ENCODE measurements around the gene TMEM9. TPM values are rescaled to one million over a fixed set of nuclear protein-coding genes. Genes with fewer than 3 reads are reported as not detected.
"Not testable (repeated sequence)": the region's sequence is repeated elsewhere in the genome, so short reads cannot be mapped to it uniquely, and the experiment has no call there.

Gene TMEM9
- total RNA-seq, 1 donor from 2014 or later: 66.0 TPM

- DNase-seq (ENCODE audit: extremely low read depth, low read depth, low spot score): no peak
Observed at GRCh38 chr1:201175820-201176500, 21.7 kb upstream of the TMEM9 start.

- no peak for DNase-seq (ENCODE audit: extremely low read depth, low read depth, low spot score)
Observed at GRCh38 chr1:201173736-201174135, 19.5 kb upstream of the TMEM9 start.

GRCh38 chr1:201172999-201173610 is 18.8 kb upstream of the TMEM9 start:
- DNase-seq (ENCODE audit: extremely low read depth, low read depth, low spot score): no peak

GRCh38 chr1:201172326-201172725 is 18.1 kb upstream of the TMEM9 start:
- no peak for DNase-seq (ENCODE audit: extremely low read depth, low read depth, low spot score)

- no peak for DNase-seq (ENCODE audit: extremely low read depth, low read depth, low spot score)
Observed at GRCh38 chr1:201171063-201172036, 17.1 kb upstream of the TMEM9 start.

GRCh38 chr1:201170533-201171062 is 16.3 kb upstream of the TMEM9 start:
- DNase-seq (ENCODE audit: extremely low read depth, low read depth, low spot score): no peak

GRCh38 chr1:201169971-201170532 is 15.8 kb upstream of the TMEM9 start:
- DNase-seq (ENCODE audit: extremely low read depth, low read depth, low spot score): no peak

- DNase-seq (ENCODE audit: extremely low read depth, low read depth, low spot score): no peak
Observed at GRCh38 chr1:201169203-201169602, 14.9 kb upstream of the TMEM9 start.

- DNase-seq (ENCODE audit: extremely low read depth, low read depth, low spot score): no peak
Observed at GRCh38 chr1:201167041-201167991, 13.0 kb upstream of the TMEM9 start.

- DNase-seq (ENCODE audit: extremely low read depth, low read depth, low spot score): no peak
Observed at GRCh38 chr1:201164645-201165044, 10.4 kb upstream of the TMEM9 start.

GRCh38 chr1:201163707-201164106 is 9.4 kb upstream of the TMEM9 start:
- no peak for DNase-seq (ENCODE audit: extremely low read depth, low read depth, low spot score)

GRCh38 chr1:201163036-201163435 is 8.8 kb upstream of the TMEM9 start:
- not testable (repeated sequence) for DNase-seq (ENCODE audit: extremely low read depth, low read depth, low spot score)

GRCh38 chr1:201157949-201158348 is 3.7 kb upstream of the TMEM9 start:
- DNase-seq (ENCODE audit: extremely low read depth, low read depth, low spot score): no peak

- no peak for DNase-seq (ENCODE audit: extremely low read depth, low read depth, low spot score)
Observed at GRCh38 chr1:201156819-201157218, 2.5 kb upstream of the TMEM9 start.

GRCh38 chr1:201156346-201156745 is 2.1 kb upstream of the TMEM9 start:
- DNase-seq (ENCODE audit: extremely low read depth, low read depth, low spot score): no peak

- no peak for DNase-seq (ENCODE audit: extremely low read depth, low read depth, low spot score)
Observed at GRCh38 chr1:201155354-201155753, 1.1 kb upstream of the TMEM9 start.

- no peak for DNase-seq (ENCODE audit: extremely low read depth, low read depth, low spot score)
Observed at GRCh38 chr1:201153474-201154388, 543 bp downstream of the TMEM9 start.

- no peak for DNase-seq (ENCODE audit: extremely low read depth, low read depth, low spot score)
Observed at GRCh38 chr1:201149400-201149799, 4.9 kb downstream of the TMEM9 start.
